H9 (cell line): ENCODE results near the gene OGFR. TPM values are rescaled to one million over a fixed set of nuclear protein-coding genes. Genes with fewer than 3 reads are reported as not detected.
A peak's percentile ranks its signal among the peaks of the same experiment; 100 is the strongest.

Source experiments
- DNase-seq: peaks from one replicate; pipeline ENCODE4 v3.0.0-alpha.2; 2017
- H2AFZ ChIP-seq: one replicate; pipeline ENCODE4 v1.6.1; 2013; ENCODE audit warnings: mild to moderate bottlenecking, low read length, control low read depth, moderate library complexity
- H2AK5ac ChIP-seq: 2 replicates; pipeline ENCODE4 v1.6.1; 2013; ENCODE audit warnings: low read length, control low read depth, mixed read lengths; ENCODE audit not compliant: insufficient read length
- H2BK120ac ChIP-seq: one replicate; pipeline ENCODE4 v1.6.1; 2013; ENCODE audit warnings: low read depth, mild to moderate bottlenecking, low read length, control low read depth, inconsistent platforms; ENCODE audit not compliant: poor library complexity, severe bottlenecking
- H2BK12ac ChIP-seq: 2 replicates; pipeline ENCODE4 v1.6.1; 2013; ENCODE audit warnings: low read length, control low read depth, mixed read lengths, low read depth; ENCODE audit not compliant: insufficient read length
- H2BK15ac ChIP-seq: 2 replicates; pipeline ENCODE4 v1.6.1; 2013; ENCODE audit warnings: low read depth, low read length, control low read depth
- H2BK20ac ChIP-seq: one replicate; pipeline ENCODE4 v1.6.1; 2013; ENCODE audit warnings: low read depth, mild to moderate bottlenecking, low read length, control low read depth, inconsistent platforms; ENCODE audit not compliant: poor library complexity, severe bottlenecking
- H2BK5ac ChIP-seq: 2 replicates; pipeline ENCODE4 v1.6.1; 2013; ENCODE audit warnings: low read length, control low read depth, mixed read lengths; ENCODE audit not compliant: insufficient read length
- H3K14ac ChIP-seq: 2 replicates; pipeline ENCODE4 v1.6.1; 2013; ENCODE audit warnings: low read length, control low read depth; ENCODE audit not compliant: insufficient read depth
- H3K18ac ChIP-seq: 2 replicates; pipeline ENCODE4 v1.6.1; 2013; ENCODE audit warnings: low read depth, mild to moderate bottlenecking, mixed read lengths, low read length, control low read depth; ENCODE audit not compliant: insufficient read length
- H3K23ac ChIP-seq: 2 replicates; pipeline ENCODE4 v1.6.1; 2013; ENCODE audit warnings: low read length, control low read depth, mixed read lengths, low read depth; ENCODE audit not compliant: insufficient read length
- H3K23me2 ChIP-seq: 2 replicates; pipeline ENCODE4 v1.6.1; 2013; ENCODE audit warnings: low read depth, mild to moderate bottlenecking, mixed read lengths, low read length, control low read depth; ENCODE audit not compliant: insufficient read length, poor library complexity, severe bottlenecking
- H3K27ac ChIP-seq: 2 replicates; pipeline ENCODE4 v1.5.1; 2013; ENCODE audit warnings: low read length, control low read depth, mixed read lengths, low read depth; ENCODE audit not compliant: insufficient read length
- H3K27me3 ChIP-seq: 2 replicates; pipeline ENCODE4 v1.6.1; 2013; ENCODE audit warnings: low read length, control low read depth, inconsistent platforms; ENCODE audit not compliant: insufficient read depth
- H3K4ac ChIP-seq: 2 replicates; pipeline ENCODE4 v1.6.1; 2013; ENCODE audit warnings: low read depth, mild to moderate bottlenecking, control low read depth, inconsistent platforms, low read length, moderate library complexity
- H3K4me1 ChIP-seq: 2 replicates; pipeline ENCODE4 v1.6.1; 2013; ENCODE audit warnings: low read length, control low read depth, inconsistent platforms; ENCODE audit not compliant: insufficient read depth
- H3K4me2 ChIP-seq: 2 replicates; pipeline ENCODE4 v1.6.1; 2013; ENCODE audit warnings: low read length, control low read depth, mixed read lengths; ENCODE audit not compliant: insufficient read length, insufficient read depth
- H3K56ac ChIP-seq: 2 replicates; pipeline ENCODE4 v1.6.1; 2013; ENCODE audit warnings: low read depth, mild to moderate bottlenecking, mixed read lengths, low read length, control low read depth; ENCODE audit not compliant: insufficient read length
- H3K79me1 ChIP-seq: 2 replicates; pipeline ENCODE4 v1.6.1; 2013; ENCODE audit warnings: low read depth, mild to moderate bottlenecking, moderate library complexity, low read length, control low read depth, inconsistent platforms; ENCODE audit not compliant: insufficient read depth, poor library complexity, severe bottlenecking
- H3K79me2 ChIP-seq: 2 replicates; pipeline ENCODE4 v1.6.1; 2013; ENCODE audit warnings: low read length, control low read depth, inconsistent platforms; ENCODE audit not compliant: insufficient read depth
- H3K9ac ChIP-seq: 2 replicates; pipeline ENCODE4 v1.6.1; 2013; ENCODE audit warnings: low read length, control low read depth, mixed read lengths; ENCODE audit not compliant: insufficient read length; ENCODE audit errors: extremely low read depth
- H3K9me3 ChIP-seq: one replicate; pipeline ENCODE4 v1.6.1; 2013; ENCODE audit warnings: low read depth, low read length, inconsistent platforms; ENCODE audit not compliant: control insufficient read depth
- H3T11ph ChIP-seq: one replicate; pipeline ENCODE4 v1.6.1; 2013; ENCODE audit warnings: mild to moderate bottlenecking, low read length, control low read depth, inconsistent platforms
- H4K20me1 ChIP-seq: one replicate; pipeline ENCODE4 v1.6.1; 2013; ENCODE audit not compliant: control insufficient read depth, insufficient read length, insufficient read depth
- H4K5ac ChIP-seq: 2 replicates; pipeline ENCODE4 v1.6.1; 2013; ENCODE audit warnings: low read depth, mild to moderate bottlenecking, mixed read lengths, low read length, control low read depth; ENCODE audit not compliant: insufficient read length
- H4K8ac ChIP-seq: replicated peaks from 2 replicates; pipeline ENCODE4 v1.6.1; 2013; ENCODE audit warnings: low read length, control low read depth, mixed read lengths, low read depth; ENCODE audit not compliant: insufficient read length
- H4K91ac ChIP-seq: 2 replicates; pipeline ENCODE4 v1.6.1; 2013; ENCODE audit warnings: low read depth, mild to moderate bottlenecking, moderate library complexity, mixed read lengths, low read length, control low read depth; ENCODE audit not compliant: insufficient read length
- H3K27ac Mint-ChIP-seq, 3 experiments: 2 replicates in 2 of 3; 3 replicates in 1 of 3; pipeline ENCODE4 v1.8.0; 2020 to 2021; ENCODE audit warnings: mixed read lengths in 3 of 3, mild to moderate bottlenecking in 1 of 3, moderate library complexity in 1 of 3
- H3K27me3 Mint-ChIP-seq: 2 replicates; pipeline ENCODE4 v1.8.0; 2021; ENCODE audit warnings: low read depth, mild to moderate bottlenecking, moderate library complexity, mixed read lengths
- H3K36me3 Mint-ChIP-seq, 3 experiments: 2 replicates in 2 of 3; 3 replicates in 1 of 3; pipeline ENCODE4 v1.8.0; 2020 to 2021; ENCODE audit warnings: low read depth in 3 of 3, mixed read lengths in 3 of 3; ENCODE audit not compliant: insufficient read depth in 1 of 3
- H3K4me1 Mint-ChIP-seq, 2 experiments: 2 replicates each; pipeline ENCODE4 v1.8.0; 2020; ENCODE audit warnings: mixed read lengths in 2 of 2
- H3K4me3 Mint-ChIP-seq, 2 experiments: 2 replicates in 1 of 2; 3 replicates in 1 of 2; pipeline ENCODE4 v1.8.0; 2020 to 2021; ENCODE audit warnings: mild to moderate bottlenecking in 2 of 2, mixed read lengths in 2 of 2, moderate library complexity in 1 of 2
- H3K9me3 Mint-ChIP-seq, 2 experiments: 2 replicates in 1 of 2; 3 replicates in 1 of 2; pipeline ENCODE4 v1.8.0; 2020; ENCODE audit warnings: mild to moderate bottlenecking in 2 of 2, mixed read lengths in 2 of 2, moderate library complexity in 1 of 2
- WGBS: extraction: QIAGEN DNeasy Blood & Tissue Kit; methylation state at CpG from one replicate; pipeline ENCODE4 v1.1.7; 2013; ENCODE audit warnings: missing lambda C conversion rate, low lambda C conversion rate, mixed read lengths; ENCODE audit not compliant: insufficient read length; ENCODE audit errors: extremely low coverage; 5-methylcytosine and 5-hydroxymethylcytosine counted together
- total RNA-seq: library from RNA; stranded (reverse); gene quantifications from 2 replicates; pipeline ENCODE4 v1.2.1, GENCODE V29; 2021
- TF ChIP-seq, protein P1 (sequence below): fragments of 200-600 bp; sonication (generic); conservative IDR thresholded peaks from 3 replicates; pipeline ENCODE4 v1.8.0; 2021; ENCODE audit warnings: antibody characterized with exemption, mild to moderate bottlenecking

OGFR gene
- total RNA-seq, 1 experiment from 2014 or later = 33.1 TPM

DNA sequence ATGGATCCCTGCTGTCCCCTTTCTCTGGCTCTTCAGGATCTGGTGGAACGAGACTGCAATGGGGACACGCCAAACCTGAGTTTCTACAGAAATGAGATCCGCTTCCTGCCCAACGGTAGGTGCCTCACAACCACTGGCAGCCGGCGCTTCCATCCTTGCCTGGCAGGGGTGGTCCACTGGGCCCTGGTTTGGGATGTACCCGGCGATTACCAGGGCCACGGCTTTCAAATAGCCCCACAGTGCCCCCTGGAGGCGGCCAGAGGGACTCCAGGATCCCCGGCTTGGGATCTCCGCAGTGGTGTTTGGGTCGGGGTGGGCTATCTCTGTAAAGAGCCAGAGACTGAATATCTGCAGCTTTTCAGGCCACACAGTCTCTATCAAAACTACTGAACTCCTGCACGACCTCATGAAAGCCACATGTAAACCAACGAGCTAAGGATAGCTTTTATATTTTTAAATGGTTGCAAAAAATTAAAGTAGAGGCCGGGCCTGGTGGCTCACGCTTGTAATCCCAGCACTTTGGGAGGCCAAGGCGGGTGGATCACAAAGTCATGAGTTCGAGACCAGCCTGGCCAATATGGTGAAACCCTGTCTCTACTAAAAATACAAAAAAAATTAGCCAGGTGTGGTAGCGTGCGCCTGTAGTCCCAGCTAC lies 3.7 kb downstream of the OGFR start:
- H3K27ac Mint-ChIP-seq = no peak overlapping the region
- Histone ChIP-seq H3K79me2 (no peaks in the 10 kb centered on the region), H2BK12ac (no peak overlapping the region)

More for the DNA sequence above, 3.7 kb downstream of the OGFR start:
- no peak overlapping the region for H3K23ac ChIP-seq
- H3K9ac ChIP-seq = no peak overlapping the region
- no peak overlapping the region for H2BK20ac ChIP-seq
- no peak overlapping the region for H2BK120ac ChIP-seq
- no peak overlapping the region for H3K18ac ChIP-seq
- no peak overlapping the region for H4K8ac ChIP-seq
- H3K4ac ChIP-seq = no peak overlapping the region
- no peaks in the 10 kb centered on the region for H3K27me3 ChIP-seq
- no peak overlapping the region for H2BK5ac ChIP-seq
- no peaks in the 10 kb centered on the region for H3K79me1 ChIP-seq
- H4K20me1 ChIP-seq = no peaks in the 10 kb centered on the region
- peaks cover 10% of the 10 kb centered on the region for H3K27me3 Mint-ChIP-seq
- H3K9me3 ChIP-seq = no peaks in the 10 kb centered on the region
- no peak overlapping the region for H3K56ac ChIP-seq
- H2BK15ac ChIP-seq = no peak overlapping the region
- TF ChIP-seq, protein P1, sequence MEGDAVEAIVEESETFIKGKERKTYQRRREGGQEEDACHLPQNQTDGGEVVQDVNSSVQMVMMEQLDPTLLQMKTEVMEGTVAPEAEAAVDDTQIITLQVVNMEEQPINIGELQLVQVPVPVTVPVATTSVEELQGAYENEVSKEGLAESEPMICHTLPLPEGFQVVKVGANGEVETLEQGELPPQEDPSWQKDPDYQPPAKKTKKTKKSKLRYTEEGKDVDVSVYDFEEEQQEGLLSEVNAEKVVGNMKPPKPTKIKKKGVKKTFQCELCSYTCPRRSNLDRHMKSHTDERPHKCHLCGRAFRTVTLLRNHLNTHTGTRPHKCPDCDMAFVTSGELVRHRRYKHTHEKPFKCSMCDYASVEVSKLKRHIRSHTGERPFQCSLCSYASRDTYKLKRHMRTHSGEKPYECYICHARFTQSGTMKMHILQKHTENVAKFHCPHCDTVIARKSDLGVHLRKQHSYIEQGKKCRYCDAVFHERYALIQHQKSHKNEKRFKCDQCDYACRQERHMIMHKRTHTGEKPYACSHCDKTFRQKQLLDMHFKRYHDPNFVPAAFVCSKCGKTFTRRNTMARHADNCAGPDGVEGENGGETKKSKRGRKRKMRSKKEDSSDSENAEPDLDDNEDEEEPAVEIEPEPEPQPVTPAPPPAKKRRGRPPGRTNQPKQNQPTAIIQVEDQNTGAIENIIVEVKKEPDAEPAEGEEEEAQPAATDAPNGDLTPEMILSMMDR = peak; percentile 92
- no peak overlapping the region for H2AFZ ChIP-seq
- H3K4me1 ChIP-seq = no peaks in the 10 kb centered on the region; the same call in 1 of the 2 replicates
- H3K4me2 ChIP-seq = no peak overlapping the region
- H4K91ac ChIP-seq = no peak overlapping the region
- no peaks in the 10 kb centered on the region for H3K23me2 ChIP-seq
- no peak overlapping the region for H3K14ac ChIP-seq
- peaks cover 10 to 16% of the 10 kb centered on the region in 2 experiments for H3K4me1 Mint-ChIP-seq
- H2AK5ac ChIP-seq = no peak overlapping the region
- H3K27ac ChIP-seq = no peak overlapping the region
- DNase-seq = peak; percentile 82
- H3T11ph ChIP-seq = no peak overlapping the region
- H3K4me3 Mint-ChIP-seq = peak overlapping the region in 1 of 2 experiments; percentile 35; a peak in 1 of 5 replicates
- H3K36me3 Mint-ChIP-seq = peaks cover 4 to 28% (median 27%) of the 10 kb centered on the region in 3 experiments
- no peak overlapping the region for H4K5ac ChIP-seq
- WGBS = no CpG with 5 or more reads among the region's 21 CpGs
- no peaks in the 10 kb centered on the region for H3K9me3 Mint-ChIP-seq
